HG02798 (cell line): ENCODE results near the gene PSMB9.
A peak's percentile ranks its signal among the peaks of the same experiment; 100 is the strongest.
"Not testable (repeated sequence)": the region's sequence is repeated elsewhere in the genome, so short reads cannot be mapped to it uniquely, and the experiment has no call there.

Experiments
- ATAC-seq: cut with Tn5 transposase; IDR thresholded peaks from one replicate; pipeline ENCODE4 v1.9.1; 2021; ENCODE audit warnings: mild to moderate bottlenecking; ENCODE audit not compliant: unreplicated experiment, poor library complexity

PSMB9 gene

DNA sequence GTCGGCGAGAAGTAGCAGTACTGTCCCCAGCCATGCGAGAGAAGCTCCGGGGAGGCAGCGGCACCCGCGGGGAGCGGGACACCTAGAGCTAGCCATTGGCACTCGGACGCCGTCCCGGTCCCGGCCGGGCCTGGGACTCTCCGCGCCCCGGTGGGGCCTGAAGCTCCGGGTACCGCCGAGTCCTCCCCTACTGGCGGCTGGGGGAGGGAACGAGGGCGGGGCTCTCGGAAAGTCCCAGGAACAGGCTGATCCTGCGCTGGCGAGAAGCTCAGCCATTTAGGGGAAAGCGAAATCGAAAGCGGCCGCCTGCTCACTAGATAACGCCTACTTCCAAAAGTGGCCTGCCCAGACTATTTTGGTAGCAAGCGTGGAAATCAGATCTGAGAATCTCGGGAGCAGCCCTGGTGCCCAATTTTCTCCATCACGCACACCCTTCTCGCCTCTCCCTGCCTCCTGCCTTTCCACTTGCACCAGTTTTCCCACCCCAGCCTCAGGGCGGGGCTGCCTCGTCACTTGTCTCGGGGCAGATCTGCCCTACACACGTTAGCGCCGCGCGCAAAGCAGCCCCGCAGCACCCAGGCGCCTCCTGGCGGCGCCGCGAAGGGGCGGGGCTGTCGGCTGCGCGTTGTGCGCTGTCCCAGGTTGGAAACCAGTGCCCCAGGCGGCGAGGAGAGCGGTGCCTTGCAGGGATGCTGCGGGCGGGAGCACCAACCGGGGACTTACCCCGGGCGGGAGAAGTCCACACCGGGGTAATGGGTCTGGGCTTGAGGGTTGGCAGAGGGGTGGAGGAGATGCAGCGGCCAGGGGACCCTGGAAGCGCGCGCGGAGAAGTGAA, at the start of gene PSMB9, which contains the start of gene TAP1:
TSS of gene PSMB9 (plus strand) at position 652 of the 835 bp plus-strand sequence. CDS start at position 690, 38 bp downstream.
TSS of gene TAP1 (minus strand) at position 164 of the 835 bp plus-strand sequence. CDS start at position 96, 68 bp downstream.
- peak; percentile 88 for ATAC-seq

DNA sequence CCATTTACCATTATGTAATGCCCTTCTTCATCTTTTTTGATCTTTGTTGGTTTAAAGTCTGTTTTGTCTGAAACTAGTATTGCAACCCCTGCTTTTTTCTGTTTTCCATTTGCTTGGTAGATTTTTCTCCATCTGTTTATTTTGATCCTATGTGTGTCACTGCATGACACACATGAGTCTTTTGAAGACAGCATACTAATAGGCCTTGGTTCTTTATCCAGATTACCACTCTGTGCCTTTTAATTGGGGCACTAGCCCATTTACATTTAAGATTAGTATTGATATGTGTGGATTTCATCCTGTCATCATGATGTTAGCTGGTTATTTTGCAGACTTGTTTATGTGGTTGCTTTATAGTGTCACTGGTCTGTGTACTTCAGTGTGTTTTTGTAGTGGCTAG, 48.6 kb upstream of the PSMB9 start:
- ATAC-seq = not testable (repeated sequence)

DNA sequence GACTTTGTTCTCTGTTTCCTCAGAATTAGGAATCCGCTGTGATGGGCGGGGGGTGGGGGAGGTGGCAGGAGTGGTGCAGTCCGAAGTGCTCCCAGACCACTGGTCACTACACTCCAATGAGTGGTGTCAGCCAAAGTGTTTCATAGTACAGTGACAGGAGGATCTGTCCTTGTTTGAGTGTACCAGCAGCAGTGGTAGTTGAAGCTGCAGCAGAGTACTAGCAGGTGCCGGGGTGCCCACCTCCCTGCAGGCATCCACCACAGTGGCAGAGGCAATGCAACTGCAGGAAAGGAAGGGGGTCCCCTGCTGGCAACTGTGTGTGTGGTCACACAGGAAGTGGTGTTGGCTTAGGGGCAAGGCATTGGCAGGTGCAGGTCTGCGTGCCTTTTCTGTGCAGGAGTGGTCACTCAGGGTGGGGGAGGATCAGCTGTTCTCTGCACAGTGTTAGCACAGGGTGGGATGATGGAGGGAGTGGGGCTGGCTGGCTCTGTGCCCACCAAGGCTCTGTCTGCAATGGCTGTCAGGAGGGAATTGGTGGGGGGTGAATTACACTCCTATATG, 46.9 kb upstream of the PSMB9 start:
- no peak for ATAC-seq

DNA sequence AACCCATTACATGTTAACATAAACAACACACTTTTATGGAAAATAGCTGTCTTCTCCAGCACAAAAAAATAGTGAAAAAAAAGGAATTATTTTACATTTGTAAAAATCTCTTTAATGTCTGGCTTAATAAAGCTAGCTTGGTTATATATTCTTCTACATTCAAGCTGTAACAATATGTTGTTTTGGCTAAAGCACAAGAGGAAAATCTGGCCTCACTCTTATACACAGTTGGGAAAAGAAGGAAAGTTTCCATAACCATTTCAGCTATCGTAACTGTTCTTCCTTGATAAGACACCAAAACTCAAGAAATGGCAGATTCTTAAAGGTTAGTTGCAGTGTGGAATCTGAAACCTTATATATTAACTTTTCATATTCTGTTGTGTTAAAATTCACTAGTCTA, 44.8 kb upstream of the PSMB9 start:
- ATAC-seq = no peak

DNA sequence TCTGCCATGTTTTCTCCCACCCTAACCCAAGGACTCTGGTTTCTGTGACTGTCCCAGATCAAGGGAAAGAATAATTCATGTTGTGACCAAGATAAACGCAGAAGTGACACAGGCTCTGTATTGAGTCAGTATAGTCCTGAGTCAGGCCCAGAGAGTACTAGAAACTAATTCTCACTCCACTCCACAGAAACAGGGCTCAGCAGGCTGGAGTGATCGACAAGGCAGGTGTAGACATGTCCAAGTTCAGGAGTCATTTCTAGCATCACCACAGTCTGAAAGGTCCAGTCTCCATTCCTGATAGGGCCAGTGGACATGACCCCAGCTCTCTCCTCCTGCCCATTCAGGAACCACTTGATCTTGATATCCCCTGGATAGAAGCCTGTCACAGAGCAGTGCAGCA, 39.8 kb upstream of the PSMB9 start:
- no peak for ATAC-seq

DNA sequence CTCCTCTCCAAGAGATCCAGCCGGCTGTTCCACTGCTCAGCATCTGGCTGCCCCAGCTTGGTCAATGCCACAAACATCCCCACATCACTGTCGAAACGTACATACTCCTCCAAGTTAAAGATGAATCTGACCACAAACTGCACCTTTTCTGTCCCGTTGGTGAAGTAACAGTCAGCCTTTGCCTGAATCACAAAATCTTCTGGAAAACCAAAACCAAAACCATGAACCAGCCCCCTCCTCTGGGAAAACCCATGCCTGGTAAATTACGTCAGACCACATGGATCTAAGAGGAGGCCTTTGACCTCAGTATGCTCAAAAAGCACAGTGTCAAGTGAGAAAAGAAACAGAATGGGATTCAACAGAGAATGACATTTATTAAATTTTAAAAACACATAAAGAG, 38.9 kb upstream of the PSMB9 start:
- no peak for ATAC-seq

DNA sequence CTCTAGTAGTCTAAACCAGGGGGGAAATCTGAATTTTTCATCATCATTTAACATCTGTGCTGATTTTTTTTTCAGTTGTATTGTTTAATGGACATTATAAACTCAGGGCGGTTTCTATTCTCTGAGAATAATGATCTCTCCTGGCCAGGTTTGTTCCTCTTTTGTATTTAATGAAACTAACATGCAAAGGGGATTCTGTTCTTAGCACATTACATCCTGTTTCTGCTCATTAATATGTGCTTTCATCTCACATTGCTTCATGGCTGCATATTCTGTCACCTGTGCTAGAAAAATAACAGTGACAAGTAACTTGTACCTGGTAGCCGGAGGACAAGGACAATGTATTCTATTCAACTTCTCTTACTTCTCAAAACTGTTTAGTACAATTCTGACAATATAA, 38.0 kb upstream of the PSMB9 start:
- ATAC-seq = peak; percentile 51

DNA sequence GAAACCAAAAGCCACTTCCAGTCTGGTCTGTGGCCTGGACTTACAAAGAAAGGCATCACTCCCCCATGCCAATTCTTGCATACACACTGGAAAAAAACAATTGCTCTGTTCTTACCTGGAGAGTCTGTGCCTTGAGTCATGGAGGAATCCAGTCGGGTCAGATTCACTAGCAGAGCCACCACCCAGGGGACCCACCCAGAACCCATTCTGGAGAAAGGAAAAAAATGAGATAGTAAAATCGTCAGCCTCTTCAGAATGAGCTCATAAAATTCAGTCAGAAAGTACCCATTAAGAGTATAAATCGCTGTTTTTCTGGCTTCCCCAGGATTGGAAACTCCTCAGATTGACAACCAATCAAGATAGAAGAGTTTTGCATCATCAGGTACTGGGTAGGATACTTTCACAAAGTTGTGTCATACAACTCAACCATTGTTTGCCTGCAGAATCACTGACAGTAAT, 37.2 kb upstream of the PSMB9 start, which contains the start of gene HLA-DOB:
TSS of gene HLA-DOB (minus strand) at position 257 of the 459 bp plus-strand sequence. CDS start at position 206, 51 bp downstream.
- peak; percentile 69 for ATAC-seq

DNA sequence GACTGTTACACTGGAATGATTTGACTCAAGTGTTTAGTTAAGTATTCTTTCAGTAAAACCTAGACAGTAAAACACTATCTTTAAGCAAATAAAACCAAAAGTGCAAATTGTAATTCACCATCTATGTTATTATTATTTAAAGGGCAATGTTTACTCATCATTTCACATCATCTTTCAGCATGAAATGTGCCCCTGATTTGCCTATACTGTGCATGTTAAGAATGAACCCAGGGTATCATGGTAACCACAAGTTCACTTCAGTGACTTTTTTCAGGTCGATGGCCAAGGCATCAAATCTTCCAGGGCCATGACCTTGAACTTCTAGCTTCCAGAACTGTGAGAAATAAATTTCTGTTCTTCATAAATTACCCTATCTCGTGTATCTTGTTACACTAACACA, 35.1 kb upstream of the PSMB9 start:
- ATAC-seq = no peak

DNA sequence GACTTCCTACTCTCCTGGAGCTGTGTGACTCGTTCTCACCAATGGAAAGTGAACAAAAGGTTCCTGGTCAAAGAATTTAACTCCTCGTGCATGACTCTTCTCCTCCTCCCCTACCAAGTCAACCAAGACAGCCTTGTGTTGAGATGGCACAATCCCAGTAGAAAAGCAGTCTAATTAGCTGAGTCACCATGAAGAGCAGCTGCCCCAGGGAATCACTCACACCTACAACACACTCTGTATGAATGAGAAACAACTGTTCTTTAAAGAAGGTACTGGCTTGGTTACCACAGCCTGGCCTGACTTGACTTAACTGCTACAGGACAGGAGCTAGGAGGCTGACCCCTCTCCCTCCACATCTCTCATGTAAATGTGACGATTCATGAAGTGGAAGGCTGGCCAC, 34.3 kb upstream of the PSMB9 start:
- no peak for ATAC-seq

DNA sequence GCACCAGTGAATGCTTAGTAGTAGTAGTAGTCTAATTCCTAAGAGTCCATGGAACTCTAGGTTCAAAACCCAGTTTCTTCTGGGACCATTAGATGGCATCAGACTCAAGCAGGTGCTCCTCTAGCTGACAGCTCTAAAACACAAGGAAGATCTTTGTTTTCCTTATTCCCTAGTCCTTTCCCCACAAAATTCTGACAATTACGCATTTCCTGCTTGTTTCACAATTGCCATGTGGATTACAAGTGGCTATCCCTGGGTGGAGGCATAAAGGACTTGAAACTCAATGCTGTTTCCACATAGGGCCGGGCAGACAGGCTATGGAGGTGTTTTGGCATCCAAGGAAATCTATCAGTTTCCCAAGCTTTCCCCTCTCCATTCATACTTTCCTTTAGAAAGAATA, 28.0 kb upstream of the PSMB9 start:
- no peak for ATAC-seq

DNA sequence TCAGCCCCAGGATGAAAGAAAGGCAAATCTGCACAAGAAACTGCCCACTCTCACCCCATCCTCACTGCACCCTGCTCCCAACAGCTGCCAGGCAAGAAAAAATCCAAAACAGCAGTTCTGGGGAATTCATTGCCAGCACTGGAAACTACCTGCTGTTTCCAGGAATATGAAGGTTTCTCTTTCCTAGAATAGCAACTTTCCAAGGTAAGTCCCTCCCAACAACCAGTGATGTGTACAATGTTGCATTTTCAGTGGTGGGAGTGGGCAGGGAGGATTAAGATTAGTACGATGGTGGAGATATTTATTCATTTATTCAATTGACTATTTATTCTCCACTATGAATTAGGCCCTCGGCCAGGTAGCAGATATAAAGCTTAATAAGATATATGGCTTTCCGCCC, 27.0 kb upstream of the PSMB9 start:
- no peak for ATAC-seq

DNA sequence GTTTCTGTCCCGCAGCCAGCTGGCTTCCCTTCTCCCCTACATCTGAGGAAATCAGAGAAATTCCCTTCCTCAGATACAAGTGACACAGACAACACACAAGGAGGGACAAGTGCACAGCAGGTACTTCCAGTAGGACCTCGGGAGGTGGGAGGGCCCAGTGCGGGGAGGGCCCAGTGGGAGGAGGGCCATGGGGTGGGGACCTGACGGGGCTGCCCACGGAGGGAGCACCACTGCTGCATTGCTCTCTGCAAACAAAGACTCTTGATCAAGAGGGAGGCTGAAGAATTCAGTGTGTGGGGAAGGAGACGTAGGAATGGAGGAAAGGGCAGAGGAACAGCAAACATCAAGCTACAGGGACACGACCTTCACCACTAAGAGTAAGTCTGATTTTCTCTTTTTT, 24.5 kb upstream of the PSMB9 start:
- ATAC-seq = no peak

DNA sequence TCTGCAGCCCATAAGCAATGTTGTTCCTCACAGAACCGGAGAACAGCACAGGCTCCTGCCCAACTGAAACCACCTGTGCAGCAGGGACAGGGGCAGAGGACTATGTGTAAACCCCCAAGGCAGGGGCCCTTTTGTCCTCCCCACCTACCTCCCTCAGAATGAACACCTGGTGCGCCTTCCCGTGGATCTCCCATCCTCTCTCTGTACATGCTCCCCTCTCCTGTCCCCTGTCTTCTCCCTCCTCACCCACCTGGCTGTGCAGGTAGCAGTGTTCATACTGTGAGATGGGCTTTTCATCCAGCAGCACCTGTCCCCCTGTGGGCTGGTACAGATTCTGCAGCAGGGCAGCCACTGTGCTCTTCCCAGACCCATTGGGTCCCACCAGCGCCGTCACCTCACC, 24.0 kb upstream of the PSMB9 start:
- no peak for ATAC-seq

DNA sequence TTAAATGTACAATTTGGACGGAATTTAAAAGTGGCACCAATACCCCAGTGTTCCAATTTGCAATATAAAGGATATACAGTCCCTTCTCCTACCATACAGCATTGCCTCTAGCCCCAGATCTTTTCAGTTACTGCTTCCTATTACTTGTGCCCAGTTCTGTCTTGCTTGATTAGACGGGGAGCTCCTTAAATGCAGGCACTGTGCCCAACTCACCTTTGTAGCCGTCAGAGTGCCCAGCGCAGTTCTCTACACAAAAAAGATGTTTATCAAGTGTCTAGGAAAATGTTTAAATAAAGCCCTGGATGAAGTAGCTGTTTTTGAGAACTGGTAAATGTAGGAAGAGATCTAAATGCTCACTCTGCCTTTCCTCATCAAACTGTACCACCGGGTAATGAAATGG, 23.1 kb upstream of the PSMB9 start:
- ATAC-seq = no peak

DNA sequence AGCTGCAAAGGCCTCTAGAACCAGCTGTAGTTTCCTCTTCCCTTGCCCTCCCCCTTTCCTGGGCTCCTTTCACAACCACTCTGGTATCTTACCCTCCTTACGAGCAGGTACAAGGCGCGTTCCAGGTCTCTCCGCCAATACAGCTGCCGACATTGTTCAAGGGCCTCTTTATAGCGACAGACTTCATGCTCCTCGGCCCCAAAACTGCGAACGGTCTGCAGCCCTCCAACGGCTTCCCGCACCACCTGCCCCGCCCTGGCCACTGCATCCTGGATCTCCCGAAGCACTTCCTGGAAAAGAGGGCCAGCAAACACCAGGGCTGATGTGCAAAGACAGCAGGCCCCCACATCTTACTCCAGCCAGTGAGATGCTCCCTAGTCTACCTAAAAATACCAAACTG, 21.5 kb upstream of the PSMB9 start:
- ATAC-seq = no peak

DNA sequence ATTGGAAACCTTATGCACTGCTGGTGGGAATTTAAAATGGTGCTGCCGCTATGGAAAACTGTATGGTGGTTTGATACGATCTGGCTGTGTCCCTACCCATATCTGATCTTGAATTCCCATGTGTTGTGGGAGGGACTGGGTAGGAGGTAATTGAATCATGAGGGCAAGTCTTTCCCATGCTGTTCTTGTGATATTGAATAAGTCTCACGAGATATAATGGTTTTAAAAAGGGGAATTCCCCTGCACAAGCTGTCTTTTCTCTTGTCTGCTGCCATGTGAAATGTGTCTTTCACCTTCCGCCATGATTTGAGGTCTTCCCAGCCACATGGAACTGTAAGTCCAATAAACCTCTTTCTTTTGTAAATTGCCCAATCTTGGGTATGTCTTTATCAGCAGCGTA, 20.3 kb upstream of the PSMB9 start:
- ATAC-seq = no peak

DNA sequence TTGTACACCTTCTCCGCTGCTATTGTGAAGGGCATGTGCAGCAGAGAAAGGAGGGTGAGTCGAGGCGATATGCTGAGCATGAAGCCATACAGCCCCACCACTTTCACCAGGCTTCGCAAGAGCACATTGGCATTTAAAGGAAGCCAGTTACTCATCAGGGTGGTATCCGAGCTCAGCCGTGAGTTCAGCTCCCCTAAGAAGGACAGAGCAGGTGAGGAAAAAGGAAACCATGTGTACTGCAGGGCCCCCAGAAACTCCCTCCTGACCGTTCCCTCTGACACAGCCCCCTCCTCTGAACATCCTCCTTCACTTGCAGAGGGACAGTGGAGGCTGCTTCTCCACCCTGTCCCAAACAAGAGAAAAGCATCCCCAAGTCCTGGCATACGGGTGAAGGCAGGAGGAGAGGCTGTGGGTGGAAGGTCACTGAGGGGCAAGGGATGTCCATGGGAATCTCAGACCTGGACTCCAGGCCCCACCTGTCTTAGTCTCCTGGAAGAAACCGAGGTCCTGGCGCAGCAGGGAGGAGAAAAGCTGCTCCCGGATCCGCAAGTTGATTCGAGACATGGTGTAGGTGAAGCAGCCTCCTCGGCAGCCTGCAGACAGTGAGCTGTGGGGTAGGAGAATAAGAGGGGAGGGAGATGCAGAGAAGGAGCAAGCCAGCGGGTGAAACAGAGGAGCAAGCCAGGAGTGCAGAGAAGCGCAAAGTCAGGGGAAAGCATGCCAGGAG, 18.7 kb upstream of the PSMB9 start:
- ATAC-seq = no peak

DNA sequence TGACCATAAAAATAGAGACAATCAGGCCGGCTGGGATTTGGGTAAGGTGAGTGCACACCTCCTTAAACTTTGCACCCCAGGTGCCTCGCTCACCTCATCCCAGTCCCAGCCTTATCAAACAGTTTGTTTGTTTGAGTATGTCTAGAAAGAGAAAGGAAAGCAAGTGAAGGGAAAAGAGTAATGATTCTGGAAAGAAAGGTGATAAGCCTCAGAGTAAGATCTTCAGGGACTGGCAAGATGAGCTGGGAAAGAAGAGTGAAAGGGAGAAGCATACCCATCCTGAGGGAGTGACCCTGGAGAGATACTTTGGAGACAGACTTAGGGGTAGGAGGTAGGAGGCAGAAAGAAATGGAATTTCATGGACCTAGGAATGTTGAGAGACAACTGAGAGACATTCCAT, 17.1 kb upstream of the PSMB9 start:
- ATAC-seq = no peak

DNA sequence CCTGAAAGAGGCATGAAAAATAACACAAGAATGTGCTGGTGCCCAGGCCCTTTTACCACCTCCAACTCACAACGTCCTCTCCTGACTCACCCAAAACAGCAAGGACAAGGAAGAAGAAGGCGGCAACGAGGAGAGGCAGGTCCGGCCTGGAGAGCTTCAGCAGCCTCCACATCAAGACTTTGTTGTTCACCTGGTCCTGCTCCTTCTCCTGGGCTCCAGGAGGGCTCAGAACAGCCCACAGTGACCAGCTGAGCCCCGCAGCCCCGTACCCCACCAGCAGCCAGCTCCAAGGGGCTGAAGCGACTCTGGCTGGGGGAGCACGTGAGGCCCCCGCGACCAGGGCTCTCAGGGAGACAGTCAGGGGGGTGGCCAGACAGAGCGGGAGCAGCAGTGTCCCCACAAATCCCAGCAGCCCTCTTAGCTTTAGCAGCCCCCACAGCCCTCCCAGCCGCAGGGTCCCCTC, 16.3 kb upstream of the PSMB9 start:
- no peak for ATAC-seq
